HG03066 (cell line): ENCODE data around the gene ELMO1.

Source experiments
- ATAC-seq: cut with Tn5 transposase; IDR thresholded peaks from one replicate; pipeline ENCODE4 v1.9.1; 2021; ENCODE audit warnings: low read depth; ENCODE audit not compliant: unreplicated experiment

ELMO1 gene

DNA sequence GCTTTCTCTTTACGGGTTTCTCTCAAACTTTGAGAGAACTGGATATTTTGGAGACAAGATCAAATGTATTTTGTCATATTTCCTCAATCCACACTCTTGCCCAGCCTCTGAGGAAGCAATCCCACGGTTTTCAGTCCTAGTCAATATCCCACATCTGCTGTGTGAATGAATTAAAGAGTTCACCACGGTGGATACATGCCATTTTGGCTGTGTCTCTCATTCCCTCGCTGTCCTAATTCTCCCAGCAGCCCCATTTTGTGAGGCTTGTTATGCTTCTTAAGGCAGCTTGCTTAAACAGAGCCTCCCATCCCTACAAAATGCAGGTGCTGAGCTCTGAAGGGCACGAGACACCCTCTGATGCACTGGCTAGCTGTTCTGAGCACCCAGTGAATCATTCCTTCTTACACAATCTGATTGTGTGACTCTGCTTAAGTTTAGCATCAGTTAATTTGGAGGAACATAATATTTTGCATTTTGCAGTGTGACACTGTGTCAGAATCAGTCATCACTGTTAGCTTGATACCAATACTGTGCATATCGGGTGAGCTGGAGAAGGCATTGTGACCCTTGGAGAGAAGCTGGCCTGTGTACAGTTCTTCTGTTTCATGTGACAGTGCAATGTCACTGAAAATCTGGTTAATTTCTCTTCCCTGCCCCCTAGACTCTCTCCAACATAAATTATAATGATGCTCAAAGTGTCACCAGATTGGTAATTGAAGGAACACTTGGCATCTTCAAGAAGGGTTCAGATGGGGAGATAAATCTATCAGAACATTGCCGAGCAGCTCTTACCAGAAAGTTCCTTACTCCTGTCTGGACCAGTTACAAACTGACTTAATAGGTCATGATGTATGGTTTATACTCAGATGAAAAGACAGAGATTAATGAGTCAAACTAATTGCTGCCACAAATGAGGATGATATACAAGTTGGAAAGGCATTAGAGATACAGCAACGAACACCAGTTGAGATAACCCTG is 620.6 kb downstream of the ELMO1 start:
- ATAC-seq, result no peak

DNA sequence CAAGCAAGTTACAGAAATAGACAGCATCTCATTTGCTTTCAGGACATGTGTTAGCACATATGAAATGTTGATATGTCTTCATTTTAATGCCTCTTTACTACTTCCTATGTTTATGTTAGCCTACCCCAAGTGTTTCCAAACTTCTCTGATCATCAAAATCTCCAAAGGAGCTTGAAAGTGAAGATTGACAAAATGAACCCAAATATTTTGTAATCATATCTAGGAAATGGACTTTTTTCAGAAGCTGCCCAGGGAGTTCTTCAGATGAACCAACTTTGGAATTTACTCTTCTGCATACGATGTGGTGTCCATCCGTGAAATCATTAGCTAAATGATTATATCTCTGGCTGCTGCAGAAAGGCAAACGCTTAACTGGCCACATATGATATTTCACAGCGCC is 623.2 kb downstream of the ELMO1 start:
- ATAC-seq, result no peak

DNA sequence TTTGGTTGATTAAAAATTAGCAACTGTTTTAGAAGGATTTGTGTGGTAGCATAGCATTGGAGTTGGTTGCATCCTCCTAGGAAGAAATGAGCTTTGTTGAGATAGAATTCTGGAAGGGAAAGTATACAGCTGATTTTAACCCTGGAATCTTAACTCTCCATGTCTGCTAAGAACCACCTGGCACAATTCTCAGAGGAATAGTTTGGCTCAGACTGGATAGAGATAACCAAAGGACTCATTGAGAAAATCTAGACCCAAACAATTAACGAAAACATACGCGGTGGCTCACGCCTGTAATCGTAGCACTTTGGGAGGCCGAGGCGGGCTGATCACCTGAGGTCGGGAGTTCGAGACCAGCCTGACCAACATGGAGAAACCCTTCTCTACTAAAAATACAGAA is 625.3 kb downstream of the ELMO1 start:
- ATAC-seq, result no peak

DNA sequence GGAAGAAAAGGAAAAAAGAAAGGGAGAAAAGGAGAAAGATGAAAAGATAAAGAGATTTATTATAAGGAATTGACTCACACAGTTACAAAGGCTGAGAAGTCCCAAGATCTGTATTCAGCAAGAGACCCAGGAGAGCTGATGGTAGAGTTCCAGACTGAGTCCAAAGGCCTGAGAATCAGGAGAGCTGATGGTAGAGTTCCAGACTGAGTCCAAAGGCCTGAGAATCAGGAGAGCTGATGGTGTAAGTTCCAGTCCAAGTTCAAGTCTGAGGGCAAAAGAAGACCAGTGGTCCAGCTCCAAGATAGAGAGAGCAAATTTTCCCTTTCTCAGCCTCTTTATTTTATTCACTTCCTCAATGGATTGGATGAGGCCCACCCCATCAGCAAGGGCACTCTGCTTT is 627.0 kb downstream of the ELMO1 start:
- no peak for ATAC-seq

GRCh38 chr7:36820527-36821170 is 628.0 kb downstream of the ELMO1 start:
- ATAC-seq, result no peak

DNA sequence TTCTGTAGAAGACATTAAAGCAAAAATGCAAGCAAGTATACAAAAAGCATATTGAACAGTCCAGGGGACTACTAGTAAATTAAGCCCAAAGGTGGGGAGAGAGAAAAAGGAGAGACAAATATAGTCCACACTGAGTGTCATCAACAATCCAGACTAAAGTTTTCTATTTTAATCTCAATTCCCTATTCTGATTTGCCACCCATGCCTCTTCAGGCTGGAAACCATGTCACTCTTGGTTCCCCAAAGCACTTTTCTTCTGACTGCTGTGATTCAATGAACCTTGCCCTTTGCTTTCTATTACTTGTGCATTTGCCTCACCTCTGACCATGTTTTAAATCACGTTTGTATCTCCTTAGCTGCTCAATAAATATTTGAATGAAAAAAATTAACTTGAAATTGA is 629.0 kb downstream of the ELMO1 start:
- no peak for ATAC-seq

- no peak for ATAC-seq
Observed at GRCh38 chr7:36814311-36814710, 634.4 kb downstream of the ELMO1 start.

DNA sequence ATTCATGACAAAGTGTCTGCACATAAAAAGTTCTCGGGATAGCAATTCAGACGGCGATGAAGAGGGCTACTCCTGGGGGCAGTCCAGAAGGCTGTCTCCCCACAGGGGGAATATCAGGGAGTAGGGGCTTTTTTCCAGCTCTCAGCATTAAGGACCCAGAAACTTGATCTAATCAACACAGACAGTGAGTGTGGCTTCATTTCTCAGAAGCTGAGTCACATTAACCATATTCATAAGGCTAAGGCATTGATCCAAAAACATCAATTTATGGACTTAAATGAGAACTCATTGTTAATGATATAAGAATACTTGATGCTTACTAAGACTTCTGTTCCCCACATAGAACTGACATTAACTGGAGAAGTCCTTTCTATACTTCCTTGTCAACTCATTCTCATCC is 636.9 kb downstream of the ELMO1 start:
- no peak for ATAC-seq

- no peak for ATAC-seq
Observed at GRCh38 chr7:36810489-36810888, 638.2 kb downstream of the ELMO1 start.

DNA sequence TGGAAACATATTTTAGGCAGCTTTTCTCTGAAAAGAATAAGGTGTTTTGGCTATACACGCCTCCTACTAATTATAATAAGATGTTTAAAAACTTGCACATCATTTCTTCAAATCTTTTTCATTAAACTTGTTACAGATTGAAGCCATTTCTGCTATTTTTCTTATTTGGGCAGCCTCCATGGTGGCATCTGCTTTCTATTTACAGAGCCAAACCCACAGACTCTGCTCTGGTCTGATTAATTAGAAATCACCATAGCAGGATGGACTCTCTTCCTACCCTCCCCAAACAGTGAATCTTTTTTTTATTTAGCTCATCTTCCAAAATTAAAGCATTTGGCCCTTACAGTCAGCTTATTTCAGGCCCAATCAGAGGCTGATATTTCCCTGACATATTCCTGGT is 638.6 kb downstream of the ELMO1 start:
- no peak for ATAC-seq

- no peak for ATAC-seq
Observed at GRCh38 chr7:36809510-36809909, 639.2 kb downstream of the ELMO1 start.

DNA sequence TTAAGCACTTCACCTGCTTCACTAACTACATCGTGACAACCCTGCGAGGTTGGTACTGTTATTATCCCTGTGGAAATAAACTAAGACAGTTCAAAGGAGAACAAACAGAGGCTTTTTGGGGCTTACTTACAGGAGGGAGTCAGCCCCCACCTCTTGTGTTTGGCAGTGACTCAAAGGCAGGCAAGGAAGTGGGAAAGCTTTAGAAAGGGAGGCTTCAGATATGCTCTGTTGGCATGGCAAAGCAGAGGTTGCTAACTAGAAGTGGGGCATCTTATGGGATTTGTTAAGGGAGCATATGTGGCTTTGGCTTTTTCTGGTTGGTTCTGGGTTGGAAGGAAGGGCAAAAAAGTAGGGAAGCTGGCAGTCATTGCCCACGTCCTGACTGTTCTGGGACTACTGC is 639.6 kb downstream of the ELMO1 start:
- ATAC-seq, result no peak

- no peak for ATAC-seq
Observed at GRCh38 chr7:36806891-36807290, 641.8 kb downstream of the ELMO1 start.
